SK-N-SH (cell line): ENCODE results near the gene ARHGEF10L. TPM values are rescaled to one million over a fixed set of nuclear protein-coding genes. Genes with fewer than 3 reads are reported as not detected.

Experiments used
- CTCF ChIA-PET: fragments of 300-600, 350-600 bp; formaldehyde crosslinking; extraction: SDS; loops from one replicate; lab custom pipeline; 2021; lab: Yijun Ruan, JAX
- POLR2A ChIA-PET: fragments of 350-600 bp; sonication (Branson Sonifier 250); formaldehyde crosslinking; extraction: SDS; loops from one replicate; lab custom pipeline; 2020; ENCODE audit warnings: antibody characterized with exemption, inconsistent platforms; lab: Yijun Ruan, JAX
- DNase-seq: peaks from one replicate; pipeline ENCODE4 v3.0.0; 2012
- H2AFZ ChIP-seq: fragments of 200-600 bp; sonication (generic); 2 replicates; pipeline ENCODE4 v1.8.1; 2016; ENCODE audit warnings: antibody characterized with exemption, mild to moderate bottlenecking, low read depth
- H3F3A ChIP-seq: fragments of 200-600 bp; sonication (generic); replicated peaks from 2 replicates; pipeline ENCODE3; 2016; ENCODE audit warnings: antibody characterized with exemption, mild to moderate bottlenecking; ENCODE audit not compliant: insufficient read depth
- H3K27ac ChIP-seq, 2 experiments: fragments of 200-500 bp in 1 of 2; fragments of 200-600 bp in 1 of 2; sonication (Bioruptor generic) in 1 of 2; sonication (generic), shearing (Covaris generic) in 1 of 2; 2 replicates each; pipeline versions ENCODE4 v1.5.1 to v1.6.1; 2014 to 2016; ENCODE audit warnings: low read depth in 2 of 2, inconsistent platforms in 1 of 2, low read length in 1 of 2, mild to moderate bottlenecking in 1 of 2, mixed read lengths in 1 of 2
- H3K27me3 ChIP-seq: fragments of 200-600 bp; sonication (generic), shearing (Covaris generic); 2 replicates; pipeline ENCODE4 v1.6.1; 2016; ENCODE audit warnings: mixed run types; ENCODE audit not compliant: insufficient read depth
- H3K36me3 ChIP-seq, 2 experiments: fragments of 200-500 bp in 1 of 2; fragments of 200-600 bp in 1 of 2; sonication (Bioruptor generic) in 1 of 2; sonication (generic) in 1 of 2; replicated peaks in 1 of 2; 2 replicates each; pipeline versions ENCODE3 to v1.5.1; 2014 to 2016; ENCODE audit warnings: low read length in 1 of 2, mild to moderate bottlenecking in 1 of 2; ENCODE audit not compliant: insufficient read depth in 2 of 2, control insufficient read depth in 1 of 2
- H3K4me1 ChIP-seq, 2 experiments: fragments of 200-500 bp in 1 of 2; fragments of 200-600 bp in 1 of 2; sonication (Bioruptor generic) in 1 of 2; sonication (generic), shearing (Covaris generic) in 1 of 2; 2 replicates each; pipeline versions ENCODE4 v1.5.1 to v1.6.1; 2014 to 2016; ENCODE audit warnings: low read depth in 1 of 2, low read length in 1 of 2, mixed run types in 1 of 2; ENCODE audit not compliant: insufficient read depth in 2 of 2, control insufficient read depth in 1 of 2
- H3K4me2 ChIP-seq: fragments of 200-600 bp; sonication (generic), shearing (Covaris generic); 2 replicates; pipeline ENCODE4 v1.6.1; 2017; ENCODE audit warnings: mixed run types
- H3K4me3 ChIP-seq, 2 experiments: fragments of 200-500 bp in 1 of 2; fragments of 200-600 bp in 1 of 2; sonication (Bioruptor generic) in 1 of 2; sonication (generic), shearing (Covaris generic) in 1 of 2; 2 replicates each; pipeline versions ENCODE4 v1.5.1 to v1.8.1; 2014 to 2016; ENCODE audit warnings: low read depth in 2 of 2, inconsistent platforms in 1 of 2, low read length in 1 of 2, mild to moderate bottlenecking in 1 of 2, mixed read lengths in 1 of 2, moderate library complexity in 1 of 2
- H3K79me2 ChIP-seq: fragments of 200-600 bp; sonication (generic); 2 replicates; pipeline ENCODE4 v1.8.1; 2017; ENCODE audit warnings: mild to moderate bottlenecking; ENCODE audit not compliant: insufficient read depth
- H3K9ac ChIP-seq: fragments of 200-600 bp; sonication (generic); 2 replicates; pipeline ENCODE4 v1.6.1; 2017; ENCODE audit warnings: mixed run types
- H3K9me2 ChIP-seq: fragments of 200-600 bp; sonication (generic); 2 replicates; pipeline ENCODE4 v1.6.1; 2017; ENCODE audit warnings: mixed run types
- H3K9me3 ChIP-seq: fragments of 200-600 bp; sonication (generic); 2 replicates; pipeline ENCODE4 v1.6.1; 2017; ENCODE audit warnings: mixed run types, mild to moderate bottlenecking, moderate library complexity
- H4K20me1 ChIP-seq: fragments of 200-600 bp; sonication (generic); 2 replicates; pipeline ENCODE4 v1.6.1; 2017; ENCODE audit warnings: mild to moderate bottlenecking, mixed run types; ENCODE audit not compliant: insufficient read depth
- ELF1 ChIP-seq: IDR thresholded peaks from 2 replicates; pipeline ENCODE4 v1.4.0; 2012
- GATA2 ChIP-seq: sonication (generic); formaldehyde crosslinking; IDR thresholded peaks from 2 replicates; pipeline ENCODE4 v1.5.0; 2020; ENCODE audit warnings: mild to moderate bottlenecking, missing genetic modification reagents
- IRF3 ChIP-seq: fragments of 150-350 bp; IDR thresholded peaks from 2 replicates; pipeline ENCODE4 v1.6.1; 2016; ENCODE audit warnings: mild to moderate bottlenecking, low read depth, low read length
- MEF2A ChIP-seq: IDR thresholded peaks from 2 replicates; pipeline ENCODE4 v1.4.0; 2012; ENCODE audit warnings: low read depth, borderline replicate concordance
- NRF1 ChIP-seq: IDR thresholded peaks from 2 replicates; pipeline ENCODE4 v1.6.1; 2012; ENCODE audit warnings: low read depth, mild to moderate bottlenecking, low read length
- RAD21 ChIP-seq: IDR thresholded peaks from 2 replicates; pipeline ENCODE4 v1.6.1; 2012; ENCODE audit warnings: mild to moderate bottlenecking, low read length
- SIN3A ChIP-seq: IDR thresholded peaks from 2 replicates; pipeline ENCODE4 v1.6.1; 2012; ENCODE audit warnings: low read depth, mild to moderate bottlenecking, low read length, moderate library complexity, borderline replicate concordance
- ZBTB33 ChIP-seq: IDR thresholded peaks from 2 replicates; pipeline ENCODE4 v1.4.0; 2012; ENCODE audit warnings: low read depth, borderline replicate concordance
- WGBS: methylation state at CpG from one replicate; pipeline ENCODE4 v1.1.6; 2017; ENCODE audit warnings: low lambda C conversion rate; 5-methylcytosine and 5-hydroxymethylcytosine counted together
- polyA plus RNA-seq, 3 experiments: library from polyadenylated mRNA; depleted of rRNA; stranded (reverse); fragments of >200 nt; gene quantifications; 2 replicates each; pipeline ENCODE4 v1.2.3, GENCODE V29; 2012

ARHGEF10L gene
- polyA plus RNA-seq, 1 of the 3 experiments (the other 2 are of a cell fraction), result 12.5 TPM

GRCh38 chr1:17728123-17728712 is 188.7 kb downstream of the ARHGEF10L start:
- no peaks in the 10 kb centered on the region for H3K27me3 ChIP-seq
- H3K79me2 ChIP-seq, result no peaks in the 10 kb centered on the region
- H3K4me1 ChIP-seq, result peaks cover 0 to 14% of the 10 kb centered on the region in 2 experiments; a peak in 1 of 4 replicates
- no peaks in the 10 kb centered on the region for H3K9me3 ChIP-seq
- no peak for DNase-seq
- no peaks in the 10 kb centered on the region for H4K20me1 ChIP-seq
- WGBS, result 34% methylated on average over 6 of the region's 6 CpGs
- no peak overlapping the region for H3K4me2 ChIP-seq
- POLR2A ChIA-PET, result no interaction called here
- no peaks in the 10 kb centered on the region for H3K9me2 ChIP-seq
- H2AFZ ChIP-seq, result no peak overlapping the region
- TF ChIP-seq ELF1 (no peak), RAD21 (peak; percentile 55)
- no peak overlapping the region for H3K4me3 ChIP-seq
- no peak overlapping the region for H3K27ac ChIP-seq
- H3K9ac ChIP-seq, result no peak overlapping the region
- H3K36me3 ChIP-seq, result no peaks in the 10 kb centered on the region
- CTCF ChIA-PET, result no interaction called here
- H3F3A ChIP-seq, result no peaks in the 10 kb centered on the region

GRCh38 chr1:17729248-17729647 is 189.8 kb downstream of the ARHGEF10L start:
- Histone ChIP-seq H3K9me2 (no peaks in the 10 kb centered on the region), H3K79me2 (no peaks in the 10 kb centered on the region), H3F3A (no peaks in the 10 kb centered on the region), H4K20me1 (no peaks in the 10 kb centered on the region), H3K9ac (no peak overlapping the region), H3K9me3 (no peaks in the 10 kb centered on the region), H2AFZ (no peak overlapping the region), H3K4me3 (no peak overlapping the region), H3K27ac (no peak overlapping the region), H3K4me1 (peaks cover 0 to 14% of the 10 kb centered on the region in 2 experiments; a peak in 1 of 4 replicates), H3K4me2 (no peak overlapping the region), H3K27me3 (no peaks in the 10 kb centered on the region), H3K36me3 (no peaks in the 10 kb centered on the region)
- TF ChIP-seq NRF1, result no peak
- TF ChIP-seq ZBTB33, result no peak
- peak; percentile 89 for TF ChIP-seq GATA2 (CRISPR knock-in tag)
- 78% methylated on average over 10 of the region's 12 CpGs for WGBS
- ChIA-PET POLR2A (no interaction called here), CTCF (interaction anchor here (0.6 to 6.3 kb wide), 2 partner anchors 68 to 97 kb away, joined by 3 to 35 read pairs; no protein-coding TSS in a partner anchor)
- no peak for DNase-seq

- no peak for DNase-seq
- Histone ChIP-seq H3K9me2 (no peaks in the 10 kb centered on the region), H2AFZ (no peak overlapping the region), H3K36me3 (no peaks in the 10 kb centered on the region), H3K4me1 (peaks cover 0 to 14% of the 10 kb centered on the region in 2 experiments; a peak in 1 of 4 replicates), H3F3A (no peaks in the 10 kb centered on the region), H3K27me3 (no peaks in the 10 kb centered on the region), H3K4me2 (no peak overlapping the region), H3K9ac (no peak overlapping the region), H3K4me3 (no peak overlapping the region), H3K9me3 (no peaks in the 10 kb centered on the region), H3K27ac (no peak overlapping the region), H3K79me2 (no peaks in the 10 kb centered on the region), H4K20me1 (no peaks in the 10 kb centered on the region)
- ChIA-PET CTCF (interaction anchor here (0.6 to 6.3 kb wide), 2 partner anchors 68 to 97 kb away, joined by 3 to 35 read pairs; no protein-coding TSS in a partner anchor), POLR2A (no interaction called here)
- WGBS, result 74% methylated on average over 6 of the region's 10 CpGs
- TF ChIP-seq IRF3 (no peak), MEF2A (no peak), NRF1 (no peak), SIN3A (no peak)
These were observed 190.4 kb downstream of the ARHGEF10L start for GRCh38 chr1:17729909-17730308.
